NB4 (cell line): ENCODE measurements around the gene CFAP45.
A peak's percentile ranks its signal among the peaks of the same experiment; 100 is the strongest.

Experiments
- DNase-seq: peaks from one replicate; pipeline ENCODE4 v3.0.0; 2010; ENCODE audit warnings: low read depth
- H3K4me3 ChIP-seq: one replicate; pipeline ENCODE4 v1.5.1; 2011; ENCODE audit warnings: mild to moderate bottlenecking, low read depth, low read length, moderate library complexity
- CTCF ChIP-seq: IDR thresholded peaks from one replicate; pipeline ENCODE4 v1.5.1; 2012; ENCODE audit warnings: low read depth, low read length
- MAX ChIP-seq: IDR thresholded peaks from 2 replicates; pipeline ENCODE4 v1.6.1; 2011; ENCODE audit warnings: low read depth, low read length
- MYC ChIP-seq: IDR thresholded peaks from 2 replicates; pipeline ENCODE4 v1.6.1; 2011; ENCODE audit warnings: low read depth, low read length
- POLR2A ChIP-seq: IDR thresholded peaks from 2 replicates; pipeline ENCODE4 v1.6.1; 2011; ENCODE audit warnings: mild to moderate bottlenecking; ENCODE audit not compliant: insufficient read length; ENCODE audit errors: extremely low read depth

The CFAP45 gene

GRCh38 chr1:159854693-159855192 is 45.2 kb downstream of the CFAP45 start:
- H3K4me3 ChIP-seq: peak overlapping the region; percentile 44
- DNase-seq: peak; percentile 89

GRCh38 chr1:159854116-159854692 is 45.8 kb downstream of the CFAP45 start:
- H3K4me3 ChIP-seq: peak overlapping the region; percentile 44
- peak; percentile 29 for DNase-seq
- TF ChIP-seq MYC (no peak), MAX (no peak)

More at GRCh38 chr1:159854693-159855192, 45.2 kb downstream of the CFAP45 start:
- TF ChIP-seq POLR2A (no peak), MAX (no peak), MYC (no peak)

GRCh38 chr1:159853417-159854115 is 46.4 kb downstream of the CFAP45 start:
- TF ChIP-seq CTCF (no peak), MAX (no peak), POLR2A (no peak), MYC (no peak)
- no peak for DNase-seq
- no peak overlapping the region for H3K4me3 ChIP-seq

DNA sequence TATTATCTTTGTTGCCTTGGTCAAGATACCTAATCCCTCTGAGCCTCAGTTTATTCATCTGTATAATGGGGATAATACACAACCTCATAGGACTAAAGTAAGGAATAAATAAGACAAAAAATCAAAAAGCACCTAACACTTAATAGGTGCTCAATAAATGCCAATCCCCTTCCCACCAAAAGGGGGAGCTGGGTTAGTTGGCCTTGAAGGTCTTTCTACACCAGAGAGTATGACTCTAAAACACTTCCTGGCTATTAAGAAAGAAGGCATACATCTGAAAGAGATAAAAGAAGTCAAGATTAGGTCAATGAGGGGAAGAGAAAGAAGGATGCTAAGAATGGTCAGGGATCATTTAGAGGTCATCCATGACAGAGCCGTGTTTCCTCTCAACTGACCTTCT is 48.6 kb downstream of the CFAP45 start:
- peak; percentile 28 for DNase-seq
- H3K4me3 ChIP-seq: no peak overlapping the region

GRCh38 chr1:159849626-159850366 is 50.2 kb downstream of the CFAP45 start:
- DNase-seq: no peak

More for the DNA sequence above, 48.6 kb downstream of the CFAP45 start:
- TF ChIP-seq CTCF (peak; percentile 20), POLR2A (no peak), MYC (no peak)

DNA sequence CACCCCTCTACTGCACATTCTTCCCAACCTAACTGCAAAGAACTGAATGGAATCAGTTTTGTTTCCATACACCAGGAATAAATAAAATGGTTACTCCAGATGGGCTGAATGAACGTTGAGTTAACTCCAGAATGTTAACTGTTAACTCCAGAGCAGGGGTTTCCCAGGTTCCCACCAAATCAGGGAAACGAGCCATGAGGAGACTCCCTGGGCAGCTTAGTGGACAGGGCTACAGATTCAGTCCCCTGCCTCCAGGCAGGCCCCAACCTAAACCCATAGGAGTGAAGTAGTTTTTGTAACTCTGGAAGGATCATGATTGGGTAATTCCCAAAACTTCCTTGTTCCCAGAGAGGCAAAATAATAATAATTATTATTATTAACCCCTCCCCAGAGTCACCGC is 51.6 kb downstream of the CFAP45 start:
- TF ChIP-seq POLR2A (no peak), CTCF (no peak), MYC (no peak), MAX (no peak)
- no peak for DNase-seq
- no peak overlapping the region for H3K4me3 ChIP-seq

More at GRCh38 chr1:159849626-159850366, 50.2 kb downstream of the CFAP45 start:
- H3K4me3 ChIP-seq: no peak overlapping the region
- TF ChIP-seq POLR2A: no peak
- TF ChIP-seq MYC: no peak
- no peak for TF ChIP-seq CTCF
- no peak for TF ChIP-seq MAX
